ENCODE measurements around the gene KDELR1. TPM values are rescaled to one million over a fixed set of nuclear protein-coding genes. Genes with fewer than 3 reads are reported as not detected.

Gene KDELR1
- total and polyA plus RNA-seq, 2 of the 13 experiments (the other 11 are each of a cell fraction or from before 2014, with no cell fraction given), result 134 to 185 TPM

- TF ChIP-seq CC2D1A (CRISPR knock-in tag; IDR thresholded peaks at IDR 0.05) (no peak), NFE2L2 (IDR thresholded peaks at IDR 0.05; ENCODE audit: low read length) (peak; percentile 30; the same call in 1 of the 2 replicates), PRMT3 (CRISPR knock-in tag; IDR thresholded peaks at IDR 0.05; ENCODE audit: borderline replicate concordance, low read depth) (no peak), ZBTB20 (CRISPR knock-in tag; IDR thresholded peaks at IDR 0.05; ENCODE audit: borderline replicate concordance, low read depth) (no peak), DRAP1 (CRISPR knock-in tag; IDR thresholded peaks at IDR 0.05) (peak; percentile 41; the same call in 1 of the 2 replicates), MAFF (IDR thresholded peaks at IDR 0.05; ENCODE audit: low read depth, low read length) (no peak), HOXA3 (CRISPR knock-in tag; IDR thresholded peaks at IDR 0.05) (no peak; the same call in 1 of the 2 replicates), ZNF207 (IDR thresholded peaks at IDR 0.05; ENCODE audit: borderline replicate concordance) (no peak), PCBP1 (IDR thresholded peaks at IDR 0.05; ENCODE audit: borderline replicate concordance, low read depth, low read length) (no peak), KLF15 (CRISPR knock-in tag; IDR thresholded peaks at IDR 0.05; ENCODE audit: borderline replicate concordance) (no peak), ZNF607 (CRISPR knock-in tag; IDR thresholded peaks at IDR 0.05; ENCODE audit: borderline replicate concordance) (no peak; the same call in 1 of the 2 replicates), ERF (CRISPR knock-in tag; IDR thresholded peaks at IDR 0.05) (no peak; the same call in 1 of the 2 replicates), CHD2 (IDR thresholded peaks at IDR 0.05; ENCODE audit: low read depth, low read length) (peak; percentile 71), MXD4 (CRISPR knock-in tag; IDR thresholded peaks at IDR 0.05) (no peak), ZNF318 (CRISPR knock-in tag; IDR thresholded peaks at IDR 0.05) (no peak), HNRNPH1 (optimal IDR thresholded peaks at IDR 0.05; ENCODE audit: low read depth, low read length) (no peak), ZNF678 (CRISPR knock-in tag; IDR thresholded peaks at IDR 0.05) (0 out of 2 replicates have a peak, but pooled peaks have one; percentile 22), NFRKB (IDR thresholded peaks at IDR 0.05) (no peak), ZFYVE20 (CRISPR knock-in tag; IDR thresholded peaks at IDR 0.05; ENCODE audit: borderline replicate concordance, low read depth) (no peak), EED (CRISPR knock-in tag; IDR thresholded peaks at IDR 0.05) (no peak)
Observed at GRCh38 chr19:48362716-48363499, 28.4 kb downstream of the KDELR1 start (continued).

All from HepG2 (cell line).